ENCODE results near the gene GPSM3. TPM values are rescaled to one million over a fixed set of nuclear protein-coding genes. Genes with fewer than 3 reads are reported as not detected.

The GPSM3 gene
- polyA plus RNA-seq, 1 experiment, result 13.3 TPM

- POLR2A ChIA-PET, result no interaction called here
- Histone ChIP-seq H3K27me3 (ENCODE audit: control insufficient read depth, insufficient read depth, low read length) (peaks cover 1% of the 10 kb centered on the region), H3K36me3 (ENCODE audit: control insufficient read depth, insufficient read depth, low read length) (no peaks in the 10 kb centered on the region), H3K4me3 (ENCODE audit: low read depth, low read length) (peak overlapping the region; percentile 81)
- no peak for DNase-seq (ENCODE audit: low read depth)
- TF ChIP-seq CTCF (IDR thresholded peaks at IDR 0.05; ENCODE audit: insufficient read depth, low read depth, low read length), result no peak
- CTCF ChIA-PET, result interaction anchor here (0.6 to 1.5 kb wide), 5 partner anchors 10 to 406 kb away, joined by 3 to 5 read pairs (median 4); no protein-coding TSS in a partner anchor
Observed at GRCh38 chr6:32196682-32197616, 4.5 kb upstream of the GPSM3 start.

GRCh38 chr6:32195902-32196681 lies 3.6 kb upstream of the GPSM3 start:
- peak overlapping the region; percentile 81 for H3K4me3 ChIP-seq (ENCODE audit: low read depth, low read length)
- CTCF ChIA-PET, result interaction anchor here (0.6 to 2.2 kb wide), 14 partner anchors 11 to 405 kb away, joined by 3 to 10 read pairs (median 5); partner anchors contain the start of genes AGPAT1 and EGFL8
- POLR2A ChIA-PET, result interaction anchor here (0.6 to 1.5 kb wide), 4 partner anchors 19 to 776 kb away, joined by 3 to 5 read pairs (median 3); no protein-coding TSS in a partner anchor
- TF ChIP-seq CTCF (IDR thresholded peaks at IDR 0.05; ENCODE audit: insufficient read depth, low read depth, low read length), result no peak
- peaks cover 1% of the 10 kb centered on the region; the same call in 1 of the 2 replicates for H3K27me3 ChIP-seq (ENCODE audit: control insufficient read depth, insufficient read depth, low read length)
- no peak for DNase-seq (ENCODE audit: low read depth)
- no peaks in the 10 kb centered on the region for H3K36me3 ChIP-seq (ENCODE audit: control insufficient read depth, insufficient read depth, low read length)

GRCh38 chr6:32195652-32195901 lies 3.1 kb upstream of the GPSM3 start:
- Histone ChIP-seq H3K36me3 (ENCODE audit: control insufficient read depth, insufficient read depth, low read length) (no peaks in the 10 kb centered on the region), H3K27me3 (ENCODE audit: control insufficient read depth, insufficient read depth, low read length) (no peaks in the 10 kb centered on the region), H3K4me3 (ENCODE audit: low read depth, low read length) (peak overlapping the region; percentile 81)
- ChIA-PET POLR2A (interaction anchor here (0.8 to 1.5 kb wide), 3 partner anchors 18 to 776 kb away, joined by 3 to 5 read pairs (median 3); no protein-coding TSS in a partner anchor), CTCF (interaction anchor here (0.9 to 2.2 kb wide), 11 partner anchors 16 to 149 kb away, joined by 3 to 10 read pairs (median 5); partner anchors contain the start of genes AGPAT1 and EGFL8)
- peak; percentile 62 for TF ChIP-seq CTCF (IDR thresholded peaks at IDR 0.05; ENCODE audit: insufficient read depth, low read depth, low read length)
- DNase-seq (ENCODE audit: low read depth), result peak; percentile 99

GRCh38 chr6:32194825-32195651 lies 2.6 kb upstream of the GPSM3 start:
- CTCF ChIA-PET, result interaction anchor here (0.9 to 2.2 kb wide), 11 partner anchors 16 to 148 kb away, joined by 3 to 10 read pairs (median 5); partner anchors contain the start of genes AGPAT1 and EGFL8
- Histone ChIP-seq H3K27me3 (ENCODE audit: control insufficient read depth, insufficient read depth, low read length) (no peaks in the 10 kb centered on the region), H3K4me3 (ENCODE audit: low read depth, low read length) (peak overlapping the region; percentile 35), H3K36me3 (ENCODE audit: control insufficient read depth, insufficient read depth, low read length) (no peaks in the 10 kb centered on the region)
- peak; percentile 61 for TF ChIP-seq CTCF (IDR thresholded peaks at IDR 0.05; ENCODE audit: insufficient read depth, low read depth, low read length)
- POLR2A ChIA-PET, result interaction anchor here (0.8 to 1.5 kb wide), 3 partner anchors 18 to 777 kb away, joined by 3 to 5 read pairs (median 3); no protein-coding TSS in a partner anchor
- no peak for DNase-seq (ENCODE audit: low read depth)

Data from BJ (cell line).